Stimulated activated CD8-positive, alpha-beta memory T cell treated with anti-CD3 and anti-CD28 coated beads, Interleukin-12 subunit alpha, Interleukin-12 subunit beta, amount 100 ng/mL, for 4 hours (primary cell): ENCODE results near the gene ANKS6.
"Not testable (repeated sequence)": the region's sequence is repeated elsewhere in the genome, so short reads cannot be mapped to it uniquely, and the experiment has no call there.

Source experiments
- DNase-seq: peaks from one replicate; pipeline ENCODE4 v3.0.0-alpha.2; 2020; ENCODE audit warnings: low read depth

The ANKS6 gene

DNA sequence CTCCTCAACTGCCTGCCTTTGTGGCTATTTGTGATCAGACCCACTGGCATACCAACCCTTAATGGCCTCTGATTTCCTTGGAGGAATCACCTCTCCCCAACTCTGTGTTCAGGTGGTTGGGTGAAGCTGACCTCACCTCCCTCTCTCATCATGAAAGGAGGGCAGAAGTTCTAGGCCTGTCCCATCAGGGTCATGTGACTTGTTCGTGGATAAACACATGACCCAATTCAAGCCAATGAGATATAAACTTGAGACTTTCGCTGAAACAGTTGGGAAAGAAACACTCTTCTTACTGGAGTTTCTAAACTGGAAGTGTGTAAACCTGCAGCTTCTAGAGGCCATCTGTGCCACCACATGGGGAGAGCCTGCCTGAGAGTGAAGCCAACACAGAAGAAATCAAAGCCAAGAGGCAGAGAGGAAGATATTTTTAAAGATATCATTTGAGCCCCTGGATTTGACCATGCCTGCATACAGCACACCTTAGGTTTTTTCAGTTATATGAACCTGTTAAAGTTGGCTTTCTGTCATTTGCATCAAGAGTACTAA lies 93.4 kb downstream of the ANKS6 start:
- DNase-seq: no peak

DNA sequence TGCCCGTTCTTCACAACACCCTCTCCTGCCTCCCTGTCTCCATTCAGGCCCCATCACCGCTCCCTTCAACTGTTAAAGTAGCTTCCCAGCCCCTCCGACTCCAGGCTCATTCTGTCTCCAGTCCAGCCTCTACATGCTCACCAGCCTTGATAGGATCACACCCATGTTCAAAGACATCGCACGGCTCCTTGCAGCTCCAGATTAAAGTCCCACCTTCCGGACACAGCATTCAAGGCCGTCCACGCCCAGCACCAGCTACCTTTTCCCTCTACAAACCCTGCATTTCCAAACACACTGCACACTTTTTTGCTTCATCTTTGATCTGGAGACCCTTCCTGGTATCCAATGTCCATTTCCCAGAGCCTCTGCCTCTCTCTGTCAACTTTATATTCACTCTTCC lies 94.0 kb downstream of the ANKS6 start:
- no peak for DNase-seq

DNA sequence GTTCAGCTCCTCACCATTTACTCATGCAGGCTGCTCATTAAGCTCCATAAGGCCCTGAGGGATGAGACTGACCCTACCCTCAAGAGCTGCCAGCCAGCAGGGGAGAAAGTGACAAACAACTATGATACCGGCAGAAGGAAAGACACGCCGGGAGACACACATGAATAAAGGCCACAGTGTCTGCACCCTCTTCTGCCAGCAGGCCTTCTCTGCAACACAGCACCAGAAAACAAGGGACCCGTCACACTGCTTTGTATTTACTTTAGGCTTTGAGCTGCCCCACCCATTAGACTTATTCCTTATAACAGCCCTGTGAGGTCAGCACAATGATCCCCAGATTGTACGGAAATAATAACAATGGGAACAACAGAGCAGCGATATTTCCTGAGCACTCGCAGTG lies 94.8 kb downstream of the ANKS6 start:
- DNase-seq: no peak

DNA sequence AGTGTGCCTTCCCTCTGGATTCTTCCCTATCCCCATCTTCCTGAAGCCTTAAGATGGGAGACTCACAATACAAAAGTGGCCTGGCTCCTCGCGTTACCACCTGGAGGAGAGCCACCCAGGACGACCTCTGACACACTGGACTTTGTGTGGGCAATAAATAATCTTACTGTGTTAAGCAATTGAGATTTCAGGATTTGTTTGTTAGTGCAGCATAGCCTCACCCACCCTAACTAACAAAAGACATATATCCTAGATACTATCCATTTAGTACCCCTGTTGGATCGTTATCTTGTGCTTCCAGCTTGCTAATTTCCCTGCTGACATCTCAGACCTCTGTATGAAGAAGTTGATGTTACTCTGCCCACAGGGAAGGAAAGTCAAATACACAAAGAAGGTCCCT lies 95.6 kb downstream of the ANKS6 start:
- no peak for DNase-seq

DNA sequence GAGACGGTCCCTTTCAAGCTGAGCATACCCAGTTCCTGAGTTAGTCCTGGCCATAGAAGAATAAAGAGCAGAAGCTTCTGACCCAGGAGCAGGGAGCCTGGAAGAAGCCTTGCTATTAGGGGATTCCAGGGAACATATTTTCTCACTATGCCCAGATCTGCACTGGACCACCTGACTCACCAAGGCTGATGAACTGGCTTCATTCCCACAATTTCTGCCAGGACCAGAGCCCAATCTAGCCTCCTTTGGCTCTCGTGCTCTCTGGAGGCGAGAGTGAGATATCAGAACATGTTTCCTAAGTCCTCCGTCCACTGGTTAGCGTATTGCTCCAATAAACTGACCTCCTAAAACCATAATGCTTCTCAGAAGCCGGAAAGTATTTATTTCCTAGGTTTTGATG lies 97.5 kb downstream of the ANKS6 start:
- DNase-seq: no peak

DNA sequence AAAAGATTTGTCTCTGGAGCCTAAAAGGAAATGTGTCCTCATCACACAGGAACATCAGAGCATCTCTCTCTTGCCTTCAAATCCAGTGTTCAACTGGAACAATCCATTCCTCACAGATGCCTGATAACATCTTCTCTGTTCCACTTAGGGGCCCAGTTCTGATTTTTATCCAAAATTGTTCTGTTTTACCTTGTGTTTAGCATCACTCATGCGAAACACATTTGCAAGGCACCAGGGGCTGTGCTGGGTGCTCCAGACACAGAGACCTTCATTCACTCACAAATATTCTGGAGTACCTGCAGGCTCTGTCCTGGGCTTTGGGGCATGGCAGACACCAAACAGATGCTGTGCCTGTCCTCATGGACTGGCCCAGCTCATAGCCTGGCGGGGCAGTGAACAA lies 101.4 kb downstream of the ANKS6 start:
- DNase-seq: no peak

DNA sequence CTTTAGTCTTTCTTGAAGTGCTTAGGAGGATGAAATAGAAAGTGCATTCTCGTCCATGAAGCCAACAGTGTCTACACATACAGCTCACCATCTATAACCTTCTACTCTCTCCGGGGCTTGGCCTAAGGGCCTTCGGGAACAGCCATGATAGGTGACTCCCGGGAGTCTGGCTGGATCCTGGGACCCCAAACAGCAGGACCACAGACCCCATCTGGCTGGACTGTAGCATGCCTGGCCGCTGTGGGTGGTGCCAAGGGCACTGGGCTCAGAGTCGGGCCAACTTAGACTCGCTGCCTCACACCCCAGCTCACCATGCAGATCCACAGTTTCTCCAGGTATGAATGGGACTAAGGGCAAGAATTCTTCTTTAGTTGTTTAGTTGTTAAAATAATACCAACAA lies 104.0 kb downstream of the ANKS6 start:
- no peak for DNase-seq

DNA sequence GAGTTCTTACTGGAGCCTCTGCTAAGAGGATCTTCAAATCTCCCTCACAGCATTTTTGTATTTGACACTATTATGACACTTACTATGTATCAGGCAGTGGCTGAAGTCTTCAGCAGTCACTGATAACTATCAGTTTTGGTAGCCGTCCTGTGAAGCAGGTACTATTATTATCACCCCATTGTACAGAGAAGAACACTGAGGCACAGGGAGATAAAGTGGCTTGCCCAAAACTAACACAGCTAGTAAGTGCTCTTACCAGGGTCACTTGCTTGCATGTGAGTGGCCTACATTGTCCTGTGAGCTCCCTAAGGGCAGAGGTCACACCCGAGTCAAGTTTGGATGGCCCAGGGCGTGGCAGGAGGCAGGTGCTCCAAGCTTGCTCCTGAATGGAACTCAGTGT lies 104.5 kb downstream of the ANKS6 start:
- no peak for DNase-seq

DNA sequence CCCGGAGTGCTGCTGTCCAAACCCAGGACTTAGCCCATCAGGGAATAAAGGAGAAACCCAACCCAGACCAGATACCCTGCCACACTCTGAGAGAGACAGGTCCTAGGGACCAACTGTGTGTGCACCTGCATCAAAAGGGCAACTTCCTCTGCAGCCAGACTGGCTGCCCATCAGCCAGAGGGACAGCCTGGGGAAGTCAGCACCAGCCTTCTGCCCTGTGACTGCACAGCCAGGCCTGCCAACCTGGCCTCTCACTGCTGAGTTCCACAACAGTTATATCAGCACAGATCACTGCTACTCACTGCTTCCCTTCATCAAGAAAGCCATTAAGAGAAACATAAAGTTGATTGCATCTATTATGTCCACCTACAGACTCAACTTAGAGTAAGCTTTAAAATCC lies 105.7 kb downstream of the ANKS6 start:
- DNase-seq: no peak

DNA sequence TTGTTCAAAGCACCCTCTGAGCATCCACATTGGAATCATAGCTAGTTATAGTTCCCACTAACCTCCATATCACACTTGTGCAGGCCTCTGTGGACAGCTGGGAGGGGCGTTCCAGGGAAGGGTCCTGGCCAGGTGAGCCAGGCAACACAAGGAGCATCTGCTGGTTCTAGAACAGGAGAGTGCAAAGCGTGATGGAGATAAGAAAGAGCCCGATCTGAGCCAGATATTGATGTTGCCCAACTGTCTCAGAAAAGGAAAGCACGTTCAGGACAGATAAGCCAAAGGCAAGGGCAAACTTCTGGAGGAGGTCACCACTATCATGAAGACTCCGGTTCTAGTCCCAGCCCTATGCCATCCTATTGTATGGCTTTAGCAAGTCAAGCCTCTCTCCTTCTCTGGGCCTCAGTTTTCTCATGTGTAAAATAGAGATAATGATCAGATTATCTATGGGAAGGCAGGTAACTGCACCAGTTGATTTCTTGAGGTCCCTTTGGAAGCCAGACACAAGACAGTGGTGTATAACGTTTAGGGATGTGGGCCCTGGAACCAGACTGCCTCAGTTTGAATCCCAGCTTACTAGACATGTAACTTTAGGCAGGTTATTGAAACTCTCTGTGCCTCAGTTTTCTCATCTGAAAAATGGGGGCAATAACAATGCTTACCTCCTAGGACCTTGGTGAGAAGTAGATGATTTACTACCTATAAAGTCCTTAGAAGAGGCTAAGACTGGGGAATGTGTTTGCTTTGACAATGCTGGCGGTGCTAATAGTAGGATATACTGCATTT lies 107.5 kb downstream of the ANKS6 start:
- DNase-seq: no peak

DNA sequence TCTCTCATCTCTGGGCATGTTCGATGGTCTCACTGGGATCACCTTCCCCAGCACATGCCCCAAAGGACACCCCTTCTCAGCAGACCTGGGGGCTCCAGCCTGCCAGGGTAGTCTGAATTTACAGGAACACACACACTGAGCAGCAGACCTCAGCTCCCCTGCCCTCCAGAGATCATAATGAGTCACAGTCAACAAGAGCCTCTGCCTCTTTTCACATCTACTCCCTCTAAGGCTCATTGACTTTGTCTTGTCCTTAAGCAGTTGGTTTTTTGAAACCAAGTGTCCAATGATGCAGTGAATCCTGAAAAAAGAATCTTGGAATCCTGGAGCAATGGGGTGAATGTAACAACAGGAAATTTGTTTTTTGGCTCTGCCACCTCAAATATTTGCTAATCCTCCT lies 108.4 kb downstream of the ANKS6 start:
- no peak for DNase-seq

DNA sequence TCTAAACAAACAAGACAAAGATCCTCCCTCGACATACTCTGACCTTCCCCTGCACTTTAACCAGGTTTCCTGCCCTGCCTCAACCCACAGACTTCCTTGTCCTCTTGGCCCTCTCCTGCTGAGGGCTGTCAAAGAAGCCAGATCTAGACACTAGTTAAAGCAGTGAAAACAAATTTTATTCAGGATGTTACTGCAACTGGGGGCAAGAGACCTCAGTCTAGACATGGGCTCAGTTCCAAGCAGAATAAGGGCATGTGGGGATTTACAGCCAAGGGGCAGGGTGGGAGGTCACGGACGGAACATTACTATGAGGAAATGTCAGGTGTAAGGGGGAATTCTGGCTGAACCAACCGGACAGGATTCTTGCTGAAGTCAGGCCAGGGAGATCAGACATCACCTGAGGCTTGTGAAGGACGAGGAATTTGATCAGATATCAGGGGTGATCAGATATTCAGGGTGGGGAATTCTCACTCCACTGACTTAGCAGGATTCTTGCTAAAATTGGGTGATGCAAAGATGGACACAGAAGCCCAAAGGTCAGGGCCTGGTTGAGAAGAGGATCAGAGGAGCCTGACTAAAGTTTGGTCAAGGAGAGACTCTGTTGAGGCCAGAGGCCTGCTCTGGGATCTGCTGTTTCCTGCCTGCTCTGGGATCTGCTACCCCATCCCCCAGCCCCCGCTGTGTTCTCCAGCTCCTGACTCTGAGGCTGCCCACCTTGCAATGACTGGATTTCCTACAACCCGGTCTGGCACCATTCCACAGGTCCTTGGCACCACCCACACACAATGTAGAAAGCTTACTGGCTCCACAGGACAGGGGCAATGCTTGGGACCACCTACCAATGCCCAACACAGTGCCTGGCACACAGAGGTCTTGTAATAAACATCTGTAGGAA lies 109.1 kb downstream of the ANKS6 start:
- DNase-seq: no peak

DNA sequence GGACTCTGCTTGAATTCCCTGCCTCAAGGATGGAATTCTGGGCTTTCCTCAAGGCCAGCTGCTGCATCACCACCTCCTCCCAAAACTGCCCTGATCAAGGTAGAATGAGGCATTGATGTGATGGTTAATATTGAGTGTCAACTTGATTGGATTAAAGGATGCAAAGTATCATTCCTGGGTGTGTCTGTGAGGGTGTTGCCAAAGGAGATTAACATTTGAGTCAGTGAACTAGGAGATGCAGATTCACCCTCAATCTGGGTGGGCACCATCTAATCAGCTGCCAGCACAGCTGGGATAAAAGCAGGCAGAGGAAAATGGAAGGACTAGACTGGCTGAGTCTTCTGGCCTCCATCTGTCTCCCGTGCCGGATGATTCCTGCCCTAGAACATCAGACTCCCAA lies 111.5 kb downstream of the ANKS6 start:
- DNase-seq: not testable (repeated sequence)
